ENCODE measurements around the gene MROH2A.

Gene MROH2A

GRCh38 chr2:233821196-233821595 lies 43.1 kb downstream of the MROH2A start:
- no peak for DNase-seq (ENCODE audit: low read depth)

- DNase-seq (ENCODE audit: low read depth) = no peak
Measured at GRCh38 chr2:233821709-233822100, 43.6 kb downstream of the MROH2A start.

GRCh38 chr2:233822101-233822771 lies 44.1 kb downstream of the MROH2A start:
- no peak for DNase-seq (ENCODE audit: low read depth)

- no peak for DNase-seq (ENCODE audit: low read depth)
Measured at GRCh38 chr2:233822781-233823730, 44.9 kb downstream of the MROH2A start.

GRCh38 chr2:233823731-233824121 lies 45.6 kb downstream of the MROH2A start:
- no peak for DNase-seq (ENCODE audit: low read depth)

GRCh38 chr2:233824373-233824772 lies 46.2 kb downstream of the MROH2A start:
- no peak for DNase-seq (ENCODE audit: low read depth)

- no peak for DNase-seq (ENCODE audit: low read depth)
Measured at GRCh38 chr2:233828546-233829192, 50.5 kb downstream of the MROH2A start.

GRCh38 chr2:233829193-233830110 lies 51.3 kb downstream of the MROH2A start:
- DNase-seq (ENCODE audit: low read depth) = no peak

- no peak for DNase-seq (ENCODE audit: low read depth)
Measured at GRCh38 chr2:233830111-233830802, 52.1 kb downstream of the MROH2A start.

GRCh38 chr2:233831011-233831721 lies 53.0 kb downstream of the MROH2A start:
- DNase-seq (ENCODE audit: low read depth) = no peak

GRCh38 chr2:233831861-233832260 lies 53.7 kb downstream of the MROH2A start:
- no peak for DNase-seq (ENCODE audit: low read depth)

- DNase-seq (ENCODE audit: low read depth) = no peak
Measured at GRCh38 chr2:233832414-233832813, 54.3 kb downstream of the MROH2A start.

GRCh38 chr2:233832869-233833311 lies 54.8 kb downstream of the MROH2A start:
- no peak for DNase-seq (ENCODE audit: low read depth)

- no peak for DNase-seq (ENCODE audit: low read depth)
Measured at GRCh38 chr2:233833345-233833744, 55.2 kb downstream of the MROH2A start.

GRCh38 chr2:233835230-233836186 lies 57.4 kb downstream of the MROH2A start:
- DNase-seq (ENCODE audit: low read depth) = no peak

- no peak for DNase-seq (ENCODE audit: low read depth)
Measured at GRCh38 chr2:233836359-233836758, 58.2 kb downstream of the MROH2A start.

GRCh38 chr2:233837694-233838229 lies 59.6 kb downstream of the MROH2A start:
- no peak for DNase-seq (ENCODE audit: low read depth)

- DNase-seq (ENCODE audit: low read depth) = no peak
Measured at GRCh38 chr2:233838251-233838650, 60.1 kb downstream of the MROH2A start.

Data from activated T-cell treated with anti-CD3 and anti-CD28 coated beads for 24 hours (primary cell).